BLaER1 treated with 17β-estradiol and CSF1 and Interleukin-3, amounts not matched to agents 10 nM and 100 nM (cell line): ENCODE results near the gene HOXB6.

ENCODE experiments used
- H3K27ac ChIP-seq, 11 experiments: shearing (Covaris generic); formaldehyde crosslinking; 2 replicates each; pipeline ENCODE4 v1.8.1; 2022
- H3K27me3 ChIP-seq, 11 experiments: shearing (Covaris generic); formaldehyde crosslinking; 2 replicates each; pipeline ENCODE4 v1.8.1; 2022
- H3K36me3 ChIP-seq, 11 experiments: shearing (Covaris generic); formaldehyde crosslinking; 2 replicates each; pipeline ENCODE4 v1.8.1; 2022
- H3K4me1 ChIP-seq, 10 experiments: shearing (Covaris generic); formaldehyde crosslinking; 2 replicates each; pipeline ENCODE4 v1.8.1; 2022
- H3K4me2 ChIP-seq, 11 experiments: shearing (Covaris generic); formaldehyde crosslinking; 2 replicates each; pipeline ENCODE4 v1.8.1; 2022
- H3K4me3 ChIP-seq, 10 experiments: shearing (Covaris generic); formaldehyde crosslinking; 2 replicates each; pipeline ENCODE4 v1.8.1; 2022
- H3K9ac ChIP-seq, 11 experiments: shearing (Covaris generic); formaldehyde crosslinking; 2 replicates each; pipeline ENCODE4 v1.8.1; 2022
- H3K9me3 ChIP-seq, 11 experiments: shearing (Covaris generic); formaldehyde crosslinking; replicated peaks in 1 of 11; 2 replicates each; pipeline ENCODE4 v1.8.1; 2022
- H4K20me1 ChIP-seq, 11 experiments: shearing (Covaris generic); formaldehyde crosslinking; 2 replicates each; pipeline ENCODE4 v1.8.1; 2022
- Cebpa-rat ChIP-seq, 11 experiments: shearing (Covaris generic); IDR thresholded peaks; 2 replicates each; pipeline ENCODE4 v1.8.1; 2022

Gene HOXB6

DNA sequence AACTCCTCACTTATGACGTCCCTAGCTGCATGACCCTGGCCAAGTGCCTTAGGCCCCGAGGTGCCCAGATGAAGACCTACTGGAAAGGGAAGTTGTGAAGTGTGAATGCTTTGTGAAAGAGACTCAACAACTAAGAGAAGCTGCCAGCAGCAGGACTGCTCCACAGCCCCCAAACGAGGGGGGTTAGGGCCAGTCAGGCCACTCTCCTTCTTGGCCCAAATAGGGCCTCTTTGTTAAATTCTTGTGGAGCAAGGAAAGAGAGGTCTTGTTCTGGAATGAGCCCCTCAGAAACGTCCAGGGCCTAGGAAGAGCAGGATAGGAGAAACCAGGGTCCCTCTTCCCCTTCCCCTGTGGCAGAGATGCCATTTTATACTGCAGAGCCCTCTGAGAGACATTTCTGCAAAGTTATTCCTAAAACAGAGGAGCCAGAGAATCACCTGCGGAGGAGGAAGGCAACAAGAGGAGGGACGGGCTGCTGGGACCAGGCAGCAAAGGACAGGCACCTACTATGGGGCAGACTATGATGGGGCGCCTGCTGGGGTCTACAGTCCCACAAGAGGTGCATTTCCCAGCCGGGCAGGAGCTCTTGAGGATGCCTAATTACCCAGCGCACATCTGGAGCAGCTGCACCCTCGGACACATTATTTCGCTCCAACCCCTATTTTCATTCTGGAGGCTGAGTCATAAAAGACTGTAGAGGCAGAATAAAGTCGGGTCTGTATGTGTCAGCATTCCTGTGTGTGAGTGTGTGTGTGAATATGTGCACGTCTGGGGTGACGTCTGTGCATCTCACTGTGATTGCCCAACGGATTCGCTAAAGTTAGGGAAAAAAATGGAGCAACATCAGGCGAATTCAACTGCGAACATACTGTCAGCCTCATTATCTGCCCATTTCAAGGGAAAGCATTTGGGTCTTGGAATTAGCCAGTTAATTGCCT lies 32.8 kb upstream of the HOXB6 start:
- no peak overlapping the region for H3K4me3 ChIP-seq
- no peaks in the 10 kb centered on the region for H3K36me3 ChIP-seq
- peaks cover 0 to 96% (median 77%) of the 10 kb centered on the region in 11 experiments; a peak in 15 of 22 replicates for H4K20me1 ChIP-seq
- no peak overlapping the region for H3K4me2 ChIP-seq
- H3K9me3 ChIP-seq = peaks cover 0 to 23% (median 0%) of the 10 kb centered on the region in 11 experiments; a peak in 8 of 22 replicates
- H3K27me3 ChIP-seq = peaks cover 100% of the 10 kb centered on the region in 11 experiments
- peaks cover 0 to 5% (median 0%) of the 10 kb centered on the region in 10 experiments; a peak in 1 of 20 replicates for H3K4me1 ChIP-seq
- H3K9ac ChIP-seq = no peak overlapping the region
- TF ChIP-seq Cebpa-rat (IDR thresholded peaks at IDR 0.05) = no peak
- H3K27ac ChIP-seq = no peak overlapping the region

DNA sequence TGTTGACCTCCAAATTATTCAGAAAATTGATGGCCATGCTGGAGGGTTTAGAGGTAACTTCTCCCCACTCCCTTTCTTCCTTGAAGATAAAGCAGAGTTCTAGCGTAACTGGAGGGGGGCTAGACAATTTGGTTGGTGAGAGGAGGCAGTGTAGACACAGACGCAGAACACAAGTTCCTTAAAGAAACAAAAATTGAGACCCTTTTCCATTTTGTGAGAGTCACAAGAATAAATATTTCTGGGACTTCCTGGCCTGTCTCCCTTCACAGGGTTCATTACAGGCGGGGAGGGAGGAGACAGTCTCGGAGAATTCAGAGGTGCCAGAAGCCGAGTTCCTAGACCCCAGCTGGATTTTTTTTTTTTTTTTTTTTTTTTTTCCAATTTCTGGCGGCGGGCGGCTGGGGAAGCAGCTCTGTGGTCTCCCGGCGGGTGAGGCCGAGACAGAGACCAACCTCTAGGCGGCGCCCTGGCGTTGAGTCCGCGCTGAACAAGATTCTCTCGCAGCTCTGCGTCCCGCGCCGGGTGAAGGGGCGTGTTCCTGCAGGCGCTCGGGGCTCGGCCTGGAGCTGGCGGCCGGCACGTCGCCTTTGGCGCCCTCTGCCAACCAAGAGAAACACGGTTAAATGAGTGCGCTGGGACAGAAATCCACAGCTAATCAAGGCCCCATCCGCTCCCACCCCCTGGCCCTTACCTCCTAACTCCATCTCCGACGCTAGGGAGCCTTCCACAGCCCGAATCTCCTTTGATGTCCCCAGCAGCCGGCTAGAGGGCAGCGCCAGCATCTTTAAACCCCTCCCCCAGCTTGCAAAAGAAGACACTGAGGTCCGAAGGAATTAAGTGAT lies 31.6 kb upstream of the HOXB6 start:
- peaks cover 100% of the 10 kb centered on the region in 11 experiments for H3K27me3 ChIP-seq
- H3K4me3 ChIP-seq = no peak overlapping the region
- H3K9me3 ChIP-seq = peaks cover 0 to 12% (median 0%) of the 10 kb centered on the region in 11 experiments; a peak in 4 of 22 replicates
- H3K4me2 ChIP-seq = peak overlapping the region in 3 of 11 experiments; percentile 5 to 80 (median 29); a peak in 6 of 22 replicates
- no peaks in the 10 kb centered on the region for H3K36me3 ChIP-seq
- H4K20me1 ChIP-seq = peaks cover 0 to 96% (median 77%) of the 10 kb centered on the region in 11 experiments; a peak in 15 of 22 replicates
- TF ChIP-seq Cebpa-rat (IDR thresholded peaks at IDR 0.05) = no peak
- no peak overlapping the region for H3K27ac ChIP-seq
- H3K9ac ChIP-seq = no peak overlapping the region
- H3K4me1 ChIP-seq = peaks cover 0 to 5% (median 0%) of the 10 kb centered on the region in 10 experiments; a peak in 1 of 20 replicates

GRCh38 chr17:48634493-48635208 lies 29.9 kb upstream of the HOXB6 start:
- no peak overlapping the region for H3K4me3 ChIP-seq
- peaks cover 100% of the 10 kb centered on the region in 11 experiments for H3K27me3 ChIP-seq
- H3K36me3 ChIP-seq = no peaks in the 10 kb centered on the region

GRCh38 chr17:48633266-48633677 lies 28.5 kb upstream of the HOXB6 start:
- Histone ChIP-seq H3K9ac (no peak overlapping the region), H3K9me3 (peaks cover 0 to 7% (median 0%) of the 10 kb centered on the region in 11 experiments; a peak in 1 of 22 replicates), H3K36me3 (no peaks in the 10 kb centered on the region), H3K4me2 (no peak overlapping the region), H4K20me1 (peaks cover 0 to 96% (median 88%) of the 10 kb centered on the region in 11 experiments; a peak in 16 of 22 replicates), H3K27me3 (peaks cover 100% of the 10 kb centered on the region in 11 experiments), H3K4me1 (peaks cover 0 to 5% (median 0%) of the 10 kb centered on the region in 10 experiments; a peak in 1 of 20 replicates), H3K4me3 (no peak overlapping the region), H3K27ac (no peak overlapping the region)
- TF ChIP-seq Cebpa-rat (IDR thresholded peaks at IDR 0.05) = no peak

More at GRCh38 chr17:48634493-48635208, 29.9 kb upstream of the HOXB6 start:
- Histone ChIP-seq H3K4me2 (no peak overlapping the region), H3K4me1 (peaks cover 0 to 5% (median 0%) of the 10 kb centered on the region in 10 experiments; a peak in 1 of 20 replicates), H3K9me3 (peaks cover 0 to 7% (median 0%) of the 10 kb centered on the region in 11 experiments; a peak in 1 of 22 replicates), H3K27ac (no peak overlapping the region), H4K20me1 (peaks cover 0 to 97% (median 84%) of the 10 kb centered on the region in 11 experiments; a peak in 15 of 22 replicates), H3K9ac (no peak overlapping the region)
- TF ChIP-seq Cebpa-rat (IDR thresholded peaks at IDR 0.05) = no peak

DNA sequence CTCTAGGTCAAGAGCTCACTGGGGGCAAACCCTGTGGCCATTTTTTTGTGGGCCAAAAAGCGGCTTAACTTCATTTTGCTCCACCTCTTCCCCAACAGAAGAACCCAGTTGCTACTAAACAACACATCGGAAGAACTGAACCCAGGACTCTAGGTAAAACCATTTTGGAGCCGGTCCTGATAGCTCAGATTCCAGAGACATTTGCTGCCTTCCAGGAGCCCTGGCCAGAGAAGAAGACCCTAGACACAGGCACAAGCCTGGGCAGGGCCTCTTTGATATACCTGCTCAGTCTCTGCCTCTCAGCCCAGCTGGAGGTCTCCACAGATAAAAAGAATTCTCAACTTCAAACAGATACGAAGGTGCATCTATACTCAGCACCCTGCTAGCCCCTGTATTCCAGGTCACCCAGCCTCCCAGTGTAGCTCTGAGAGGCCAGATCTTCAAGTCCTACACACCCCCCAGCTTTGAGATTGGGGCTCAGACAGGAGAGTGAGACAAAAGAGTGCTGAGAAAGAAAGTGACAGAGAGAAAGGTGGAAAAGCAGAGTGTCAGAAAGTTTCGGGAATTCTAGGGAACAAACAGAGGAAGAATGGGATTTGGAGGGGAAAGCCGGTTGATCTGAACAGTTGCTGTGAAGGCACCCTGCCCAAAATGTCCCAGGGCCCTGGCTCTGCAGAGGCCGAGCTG lies 27.9 kb upstream of the HOXB6 start:
- H3K27me3 ChIP-seq = peaks cover 100% of the 10 kb centered on the region in 11 experiments
- peaks cover 0 to 5% (median 0%) of the 10 kb centered on the region in 10 experiments; a peak in 1 of 20 replicates for H3K4me1 ChIP-seq
- H3K9ac ChIP-seq = no peak overlapping the region
- peaks cover 0 to 7% (median 0%) of the 10 kb centered on the region in 11 experiments; a peak in 1 of 22 replicates for H3K9me3 ChIP-seq
- peaks cover 0 to 97% (median 91%) of the 10 kb centered on the region in 11 experiments; a peak in 16 of 22 replicates for H4K20me1 ChIP-seq
- TF ChIP-seq Cebpa-rat (IDR thresholded peaks at IDR 0.05) = no peak
- no peaks in the 10 kb centered on the region for H3K36me3 ChIP-seq
- no peak overlapping the region for H3K27ac ChIP-seq
- H3K4me2 ChIP-seq = no peak overlapping the region
- no peak overlapping the region for H3K4me3 ChIP-seq

- Histone ChIP-seq H3K4me1 (peaks cover 0 to 5% (median 0%) of the 10 kb centered on the region in 10 experiments; a peak in 1 of 20 replicates), H3K9me3 (peaks cover 0 to 7% (median 0%) of the 10 kb centered on the region in 11 experiments; a peak in 1 of 22 replicates), H4K20me1 (peaks cover 0 to 97% (median 91%) of the 10 kb centered on the region in 11 experiments; a peak in 16 of 22 replicates), H3K36me3 (no peaks in the 10 kb centered on the region), H3K9ac (no peak overlapping the region), H3K27ac (no peak overlapping the region), H3K4me2 (no peak overlapping the region), H3K27me3 (peaks cover 100% of the 10 kb centered on the region in 11 experiments), H3K4me3 (no peak overlapping the region)
- no peak for TF ChIP-seq Cebpa-rat (IDR thresholded peaks at IDR 0.05)
Measured at GRCh38 chr17:48631693-48632578, 27.1 kb upstream of the HOXB6 start.
